ENCODE results near the gene NCKAP1.

DNA sequence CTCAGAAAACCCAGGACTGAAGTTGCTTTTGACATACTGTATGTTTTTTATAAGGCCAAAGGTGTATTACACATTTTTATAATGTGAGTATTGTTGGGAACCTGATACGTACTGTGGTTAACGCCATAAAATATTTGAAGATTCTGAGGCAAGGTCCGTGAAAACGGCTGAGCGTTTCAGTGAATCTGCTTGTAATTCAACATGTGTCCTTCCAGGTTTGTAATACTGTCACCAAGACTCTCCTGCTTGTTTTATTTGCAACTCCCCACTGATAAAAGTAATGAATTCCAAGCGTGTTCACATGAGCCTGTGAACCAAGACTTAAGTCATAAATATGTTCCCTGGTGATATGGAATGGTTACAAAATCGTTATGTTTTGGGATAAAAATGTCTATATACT lies 148.0 kb downstream of the NCKAP1 start:
- TF ChIP-seq YY1 (IDR thresholded peaks at IDR 0.05): no peak
- TF ChIP-seq, protein P1, sequence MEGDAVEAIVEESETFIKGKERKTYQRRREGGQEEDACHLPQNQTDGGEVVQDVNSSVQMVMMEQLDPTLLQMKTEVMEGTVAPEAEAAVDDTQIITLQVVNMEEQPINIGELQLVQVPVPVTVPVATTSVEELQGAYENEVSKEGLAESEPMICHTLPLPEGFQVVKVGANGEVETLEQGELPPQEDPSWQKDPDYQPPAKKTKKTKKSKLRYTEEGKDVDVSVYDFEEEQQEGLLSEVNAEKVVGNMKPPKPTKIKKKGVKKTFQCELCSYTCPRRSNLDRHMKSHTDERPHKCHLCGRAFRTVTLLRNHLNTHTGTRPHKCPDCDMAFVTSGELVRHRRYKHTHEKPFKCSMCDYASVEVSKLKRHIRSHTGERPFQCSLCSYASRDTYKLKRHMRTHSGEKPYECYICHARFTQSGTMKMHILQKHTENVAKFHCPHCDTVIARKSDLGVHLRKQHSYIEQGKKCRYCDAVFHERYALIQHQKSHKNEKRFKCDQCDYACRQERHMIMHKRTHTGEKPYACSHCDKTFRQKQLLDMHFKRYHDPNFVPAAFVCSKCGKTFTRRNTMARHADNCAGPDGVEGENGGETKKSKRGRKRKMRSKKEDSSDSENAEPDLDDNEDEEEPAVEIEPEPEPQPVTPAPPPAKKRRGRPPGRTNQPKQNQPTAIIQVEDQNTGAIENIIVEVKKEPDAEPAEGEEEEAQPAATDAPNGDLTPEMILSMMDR (IDR thresholded peaks at IDR 0.05; ENCODE audit: low read depth, low read length, missing input control): no peak
- TF ChIP-seq, protein P2, sequence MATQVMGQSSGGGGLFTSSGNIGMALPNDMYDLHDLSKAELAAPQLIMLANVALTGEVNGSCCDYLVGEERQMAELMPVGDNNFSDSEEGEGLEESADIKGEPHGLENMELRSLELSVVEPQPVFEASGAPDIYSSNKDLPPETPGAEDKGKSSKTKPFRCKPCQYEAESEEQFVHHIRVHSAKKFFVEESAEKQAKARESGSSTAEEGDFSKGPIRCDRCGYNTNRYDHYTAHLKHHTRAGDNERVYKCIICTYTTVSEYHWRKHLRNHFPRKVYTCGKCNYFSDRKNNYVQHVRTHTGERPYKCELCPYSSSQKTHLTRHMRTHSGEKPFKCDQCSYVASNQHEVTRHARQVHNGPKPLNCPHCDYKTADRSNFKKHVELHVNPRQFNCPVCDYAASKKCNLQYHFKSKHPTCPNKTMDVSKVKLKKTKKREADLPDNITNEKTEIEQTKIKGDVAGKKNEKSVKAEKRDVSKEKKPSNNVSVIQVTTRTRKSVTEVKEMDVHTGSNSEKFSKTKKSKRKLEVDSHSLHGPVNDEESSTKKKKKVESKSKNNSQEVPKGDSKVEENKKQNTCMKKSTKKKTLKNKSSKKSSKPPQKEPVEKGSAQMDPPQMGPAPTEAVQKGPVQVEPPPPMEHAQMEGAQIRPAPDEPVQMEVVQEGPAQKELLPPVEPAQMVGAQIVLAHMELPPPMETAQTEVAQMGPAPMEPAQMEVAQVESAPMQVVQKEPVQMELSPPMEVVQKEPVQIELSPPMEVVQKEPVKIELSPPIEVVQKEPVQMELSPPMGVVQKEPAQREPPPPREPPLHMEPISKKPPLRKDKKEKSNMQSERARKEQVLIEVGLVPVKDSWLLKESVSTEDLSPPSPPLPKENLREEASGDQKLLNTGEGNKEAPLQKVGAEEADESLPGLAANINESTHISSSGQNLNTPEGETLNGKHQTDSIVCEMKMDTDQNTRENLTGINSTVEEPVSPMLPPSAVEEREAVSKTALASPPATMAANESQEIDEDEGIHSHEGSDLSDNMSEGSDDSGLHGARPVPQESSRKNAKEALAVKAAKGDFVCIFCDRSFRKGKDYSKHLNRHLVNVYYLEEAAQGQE (IDR thresholded peaks at IDR 0.05): no peak

All from liver (tissue), 2 donors.